Measurements from ENCODE around the gene RPS6KL1.

RPS6KL1 gene

DNA sequence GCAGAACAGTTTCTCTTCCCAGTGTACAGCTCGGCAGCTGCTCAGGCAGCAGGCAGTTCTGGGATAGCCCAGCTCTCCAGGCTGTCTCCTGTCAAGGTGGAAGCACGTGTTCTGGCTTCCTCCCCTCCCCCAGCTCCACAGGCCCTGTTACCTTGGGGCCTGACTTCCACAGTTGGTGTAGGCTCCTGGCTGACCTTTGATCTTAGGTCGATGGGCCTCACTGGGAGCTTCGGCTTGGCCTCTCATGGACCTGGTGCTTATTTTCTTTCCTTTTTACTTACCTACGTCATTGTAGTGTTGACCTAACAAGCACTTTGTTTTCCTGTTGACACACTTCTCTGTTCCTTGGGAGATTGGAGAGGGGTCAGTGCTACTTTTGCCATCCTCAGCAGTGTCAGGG lies 24.4 kb downstream of the RPS6KL1 start:
- no peak for DNase-seq (ENCODE audit: low read depth)
- TF ChIP-seq, protein P1, sequence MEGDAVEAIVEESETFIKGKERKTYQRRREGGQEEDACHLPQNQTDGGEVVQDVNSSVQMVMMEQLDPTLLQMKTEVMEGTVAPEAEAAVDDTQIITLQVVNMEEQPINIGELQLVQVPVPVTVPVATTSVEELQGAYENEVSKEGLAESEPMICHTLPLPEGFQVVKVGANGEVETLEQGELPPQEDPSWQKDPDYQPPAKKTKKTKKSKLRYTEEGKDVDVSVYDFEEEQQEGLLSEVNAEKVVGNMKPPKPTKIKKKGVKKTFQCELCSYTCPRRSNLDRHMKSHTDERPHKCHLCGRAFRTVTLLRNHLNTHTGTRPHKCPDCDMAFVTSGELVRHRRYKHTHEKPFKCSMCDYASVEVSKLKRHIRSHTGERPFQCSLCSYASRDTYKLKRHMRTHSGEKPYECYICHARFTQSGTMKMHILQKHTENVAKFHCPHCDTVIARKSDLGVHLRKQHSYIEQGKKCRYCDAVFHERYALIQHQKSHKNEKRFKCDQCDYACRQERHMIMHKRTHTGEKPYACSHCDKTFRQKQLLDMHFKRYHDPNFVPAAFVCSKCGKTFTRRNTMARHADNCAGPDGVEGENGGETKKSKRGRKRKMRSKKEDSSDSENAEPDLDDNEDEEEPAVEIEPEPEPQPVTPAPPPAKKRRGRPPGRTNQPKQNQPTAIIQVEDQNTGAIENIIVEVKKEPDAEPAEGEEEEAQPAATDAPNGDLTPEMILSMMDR (conservative IDR thresholded peaks at IDR 0.05; ENCODE audit: control insufficient read depth, insufficient read depth, low read depth, low read length) = no peak
- H3K4me3 ChIP-seq (ENCODE audit: control insufficient read depth, low read depth, low read length) = no peak overlapping the region

DNA sequence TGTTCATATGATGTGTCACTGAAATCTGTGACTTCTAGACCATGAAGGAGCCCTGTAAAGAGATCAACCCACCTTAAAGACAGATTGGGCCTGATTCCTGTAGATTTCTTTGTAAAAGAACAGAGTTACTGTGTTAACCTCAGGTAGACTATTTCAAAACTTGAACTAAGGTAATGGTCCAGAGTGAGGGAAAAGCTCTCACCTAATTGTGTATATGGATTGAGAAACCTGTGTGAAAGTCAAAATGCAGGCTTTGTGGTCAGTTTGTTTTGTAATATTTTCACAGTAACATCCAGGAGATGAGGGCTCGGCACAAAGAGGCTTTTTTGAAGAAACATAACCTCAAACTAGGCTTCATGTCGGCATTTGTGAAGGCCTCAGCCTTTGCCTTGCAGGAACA lies 25.0 kb downstream of the RPS6KL1 start:
- TF ChIP-seq, protein P1 (conservative IDR thresholded peaks at IDR 0.05; ENCODE audit: control insufficient read depth, insufficient read depth, low read depth, low read length) = no peak
- H3K4me3 ChIP-seq (ENCODE audit: control insufficient read depth, low read depth, low read length) = no peak overlapping the region

DNA sequence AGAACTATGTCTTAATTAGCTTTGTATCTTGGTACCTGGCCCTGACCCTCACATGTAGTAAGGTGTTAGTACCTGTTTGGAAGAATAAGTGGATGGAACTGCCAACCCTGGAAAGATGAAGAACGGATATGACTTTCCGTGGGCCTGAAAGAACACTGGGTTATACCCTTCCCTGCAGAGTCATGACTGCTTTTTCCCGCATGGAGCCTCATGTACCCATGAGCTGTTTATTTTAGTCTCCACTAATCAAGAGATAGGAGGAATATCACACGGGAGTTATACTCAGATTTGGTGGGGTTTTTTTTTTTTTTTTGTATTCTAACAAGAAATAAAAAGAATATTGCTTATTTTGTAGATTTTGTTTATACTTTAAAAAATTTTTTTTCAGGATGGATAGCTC lies 25.4 kb downstream of the RPS6KL1 start:
- TF ChIP-seq, protein P1 (conservative IDR thresholded peaks at IDR 0.05; ENCODE audit: control insufficient read depth, insufficient read depth, low read depth, low read length) = no peak

More for the DNA sequence above, 25.0 kb downstream of the RPS6KL1 start:
- DNase-seq (ENCODE audit: low read depth) = no peak

DNA sequence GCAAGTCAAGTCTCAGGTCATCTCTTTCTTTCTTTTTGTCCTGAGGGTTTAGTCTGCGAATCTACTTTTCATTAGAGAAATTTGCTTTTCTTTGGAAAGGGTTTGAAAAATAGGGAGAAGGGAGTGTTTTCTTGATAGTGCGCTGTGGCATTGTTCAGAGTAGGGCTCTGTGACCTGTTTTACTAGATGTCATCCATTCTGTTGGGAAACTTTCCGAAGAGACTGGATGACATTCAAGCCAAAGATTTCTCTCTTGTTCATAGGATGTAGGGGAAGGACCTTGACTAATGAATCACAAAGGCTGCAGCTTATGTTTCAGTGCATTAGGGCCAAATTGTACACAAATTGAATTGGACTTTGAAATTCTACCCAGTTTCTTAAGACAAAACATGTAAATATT lies 26.7 kb downstream of the RPS6KL1 start:
- no peak overlapping the region for H3K4me3 ChIP-seq (ENCODE audit: control insufficient read depth, low read depth, low read length)
- no peak for DNase-seq (ENCODE audit: low read depth)
- TF ChIP-seq, protein P1 (conservative IDR thresholded peaks at IDR 0.05; ENCODE audit: control insufficient read depth, insufficient read depth, low read depth, low read length) = no peak

More for the DNA sequence above, 25.4 kb downstream of the RPS6KL1 start:
- DNase-seq (ENCODE audit: low read depth) = no peak
- no peak overlapping the region for H3K4me3 ChIP-seq (ENCODE audit: control insufficient read depth, low read depth, low read length)

DNA sequence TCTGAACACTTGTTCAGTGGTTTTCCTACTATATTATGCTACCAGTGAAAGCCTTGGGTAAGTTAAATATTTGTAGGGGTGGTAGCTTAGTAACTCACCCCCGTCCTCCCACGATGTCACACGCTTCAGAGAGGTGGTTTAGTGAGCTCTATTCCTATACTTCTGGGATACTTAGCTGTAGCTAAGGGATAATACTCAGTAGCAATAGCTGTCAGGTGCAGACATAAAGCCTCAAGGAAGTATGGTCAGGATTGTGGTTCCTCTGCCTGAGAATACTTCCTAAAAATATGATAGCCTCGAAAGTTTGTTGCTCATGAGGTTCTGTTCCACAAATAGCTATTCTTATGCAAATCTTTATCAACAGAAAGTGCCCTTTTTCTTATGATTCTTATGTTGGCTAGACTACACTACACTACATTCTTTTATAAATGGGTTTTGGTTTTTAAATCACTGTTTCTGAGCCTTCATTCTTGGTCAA lies 29.4 kb downstream of the RPS6KL1 start:
- no peak overlapping the region for H3K4me3 ChIP-seq (ENCODE audit: control insufficient read depth, low read depth, low read length)
- no peak for DNase-seq (ENCODE audit: low read depth)
- TF ChIP-seq, protein P1 (conservative IDR thresholded peaks at IDR 0.05; ENCODE audit: control insufficient read depth, insufficient read depth, low read depth, low read length) = no peak

DNA sequence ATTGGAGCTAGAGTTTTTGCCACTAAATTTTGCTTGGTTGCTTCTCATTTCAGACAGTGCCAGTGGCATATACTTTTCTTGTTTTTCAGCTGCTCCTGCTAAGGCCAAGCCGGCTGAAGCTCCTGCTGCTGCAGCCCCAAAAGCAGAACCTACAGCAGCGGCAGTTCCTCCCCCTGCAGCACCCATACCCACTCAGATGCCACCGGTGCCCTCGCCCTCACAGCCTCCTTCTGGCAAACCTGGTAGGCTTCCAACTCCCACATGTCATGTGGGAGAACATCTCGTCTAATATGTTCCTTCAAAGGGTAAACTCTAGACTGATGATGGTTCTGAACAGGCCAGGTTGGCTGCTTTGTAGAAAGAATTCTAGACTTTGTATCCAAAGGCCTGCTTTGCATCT lies 30.3 kb downstream of the RPS6KL1 start:
- H3K4me3 ChIP-seq (ENCODE audit: control insufficient read depth, low read depth, low read length) = no peak overlapping the region
- no peak for DNase-seq (ENCODE audit: low read depth)

More for the DNA sequence above, 30.3 kb downstream of the RPS6KL1 start:
- TF ChIP-seq, protein P1 (conservative IDR thresholded peaks at IDR 0.05; ENCODE audit: control insufficient read depth, insufficient read depth, low read depth, low read length) = no peak
